ENCODE data around the gene CAMTA1.

- TF ChIP-seq CTCF (IDR thresholded peaks at IDR 0.05) (no peak), POLR2AphosphoS5 (IDR thresholded peaks at IDR 0.05) (no peak)
Measured at GRCh38 chr1:6948416-6948815, 163.2 kb downstream of the CAMTA1 start.
